GM19395 (cell line): ENCODE results near the gene MEIS3.

Experiments used
- ATAC-seq: cut with Tn5 transposase; IDR thresholded peaks from one replicate; pipeline ENCODE4 v1.9.1; 2021; ENCODE audit warnings: mild to moderate bottlenecking, moderate library complexity; ENCODE audit not compliant: unreplicated experiment

Gene MEIS3

DNA sequence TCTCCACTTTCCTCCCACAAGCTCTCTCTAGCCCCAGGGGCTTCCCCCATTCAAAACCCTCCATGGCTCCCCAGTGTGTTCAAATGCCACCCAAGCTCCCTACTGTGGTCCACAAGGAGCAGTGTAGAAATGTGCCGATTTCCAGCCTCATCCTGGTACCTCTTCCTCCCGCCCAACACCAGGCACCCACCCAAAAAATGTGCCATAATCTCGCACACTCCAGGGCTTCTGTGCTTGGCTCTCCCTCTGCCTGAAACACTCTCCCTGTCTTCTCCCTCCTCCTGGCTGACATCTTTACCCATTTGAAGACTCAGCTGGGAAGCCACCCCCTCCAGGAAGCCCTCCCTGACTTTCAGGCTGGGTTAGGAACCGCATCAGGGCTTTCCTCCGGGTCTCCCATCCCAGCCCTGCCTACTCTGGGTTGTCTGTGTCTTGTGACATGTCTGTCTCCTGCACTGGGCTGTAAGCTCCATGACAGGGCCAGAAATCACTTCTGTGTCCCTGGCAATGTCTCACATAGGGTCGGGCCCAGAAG is 16.6 kb upstream of the MEIS3 start:
- ATAC-seq = no peak

DNA sequence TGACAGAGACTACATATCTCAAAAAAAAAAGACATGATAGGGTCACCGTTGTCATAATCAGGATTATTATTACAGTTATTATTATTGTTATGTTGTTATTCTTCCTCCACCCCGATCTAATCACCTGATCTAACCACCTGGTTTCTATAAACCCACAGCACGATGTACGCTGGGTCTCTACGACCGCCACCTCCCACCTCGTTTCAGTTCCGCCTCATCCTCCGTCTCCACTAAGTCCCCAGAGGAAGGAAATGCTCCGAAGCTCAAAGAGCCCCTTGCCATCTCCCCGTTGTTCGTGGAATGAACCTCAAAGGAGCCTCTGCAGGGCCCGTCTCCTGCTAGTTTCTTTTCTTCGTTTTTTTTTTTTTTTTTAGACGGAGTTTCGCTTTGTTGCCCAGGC is 15.9 kb upstream of the MEIS3 start:
- ATAC-seq = no peak

DNA sequence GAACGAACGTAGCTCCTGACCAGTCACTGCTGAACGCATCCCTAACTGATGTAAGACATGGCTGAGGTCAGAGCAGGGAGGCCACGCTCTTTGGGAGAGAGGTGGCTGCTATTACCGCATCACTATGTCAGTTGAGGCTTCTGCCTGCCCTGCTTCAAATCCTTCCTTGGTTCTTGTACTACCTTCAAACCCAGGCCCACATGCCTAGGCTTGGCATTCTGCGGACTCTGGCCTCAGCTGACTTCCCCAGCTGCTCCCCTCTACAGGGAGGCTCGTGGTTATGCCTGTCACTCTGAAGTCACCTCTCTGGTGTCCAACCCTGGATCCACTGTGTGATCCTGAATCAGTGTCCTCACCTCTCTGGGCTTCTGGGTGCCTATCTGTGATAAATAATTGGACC is 14.8 kb upstream of the MEIS3 start:
- ATAC-seq = no peak

GRCh38 chr19:47433121-47433520 is 13.8 kb upstream of the MEIS3 start:
- no peak for ATAC-seq

DNA sequence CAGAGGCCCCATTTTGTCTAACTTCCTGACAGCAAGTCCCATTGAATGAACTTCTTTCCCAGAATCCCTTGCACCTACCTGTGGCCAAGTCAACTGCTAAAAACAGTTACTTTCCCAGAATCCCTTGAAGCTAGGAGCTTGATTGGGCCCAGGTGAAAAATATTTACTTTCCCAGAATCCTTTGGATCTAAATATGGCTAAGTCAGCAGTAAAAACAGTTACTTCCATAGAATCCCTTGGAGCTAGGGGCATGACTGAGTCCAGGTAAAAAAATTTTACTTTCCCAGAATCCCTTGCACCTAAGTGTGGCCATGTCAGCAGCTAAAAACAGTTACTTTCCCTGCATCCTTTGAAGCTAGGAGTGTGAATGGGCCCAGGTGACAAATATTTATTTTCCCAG is 13.2 kb upstream of the MEIS3 start:
- no peak for ATAC-seq

- ATAC-seq = no peak
These were observed 12.8 kb upstream of the MEIS3 start for GRCh38 chr19:47432091-47432490.

- no peak for ATAC-seq
These were observed 10.9 kb upstream of the MEIS3 start for GRCh38 chr19:47430041-47430802.

DNA sequence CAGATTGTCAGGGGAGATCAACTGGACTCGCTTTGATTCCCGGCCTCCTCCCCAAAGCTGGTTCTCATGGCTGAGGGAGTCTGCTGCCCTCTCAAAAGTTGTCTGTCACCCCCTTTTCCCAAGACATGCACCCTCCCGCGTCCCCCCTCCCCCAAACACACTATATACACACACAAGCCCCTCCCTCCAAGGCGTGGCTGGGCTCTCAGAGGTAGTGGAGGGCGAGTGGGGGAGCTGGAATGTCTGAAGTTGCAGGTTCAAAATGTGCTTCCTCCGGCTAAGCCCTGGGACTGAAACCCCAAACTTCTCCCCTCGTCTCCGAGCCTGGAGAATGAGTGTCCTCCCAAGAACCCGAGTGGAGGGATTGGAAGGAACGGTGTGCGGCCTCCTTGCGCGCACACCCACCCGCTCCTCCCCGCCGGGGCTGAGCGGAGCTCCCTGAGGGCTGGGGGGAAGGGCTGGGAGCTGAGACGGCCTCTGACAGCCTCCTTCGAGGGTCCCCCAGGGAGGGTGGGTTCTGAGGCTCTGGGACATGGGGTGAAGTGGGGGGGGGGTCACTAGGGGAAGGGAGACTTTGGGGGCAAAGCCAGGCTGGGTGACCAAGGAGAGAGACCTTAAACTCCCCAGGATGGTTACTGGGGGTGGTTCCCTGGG is 9.9 kb upstream of the MEIS3 start:
- no peak for ATAC-seq

DNA sequence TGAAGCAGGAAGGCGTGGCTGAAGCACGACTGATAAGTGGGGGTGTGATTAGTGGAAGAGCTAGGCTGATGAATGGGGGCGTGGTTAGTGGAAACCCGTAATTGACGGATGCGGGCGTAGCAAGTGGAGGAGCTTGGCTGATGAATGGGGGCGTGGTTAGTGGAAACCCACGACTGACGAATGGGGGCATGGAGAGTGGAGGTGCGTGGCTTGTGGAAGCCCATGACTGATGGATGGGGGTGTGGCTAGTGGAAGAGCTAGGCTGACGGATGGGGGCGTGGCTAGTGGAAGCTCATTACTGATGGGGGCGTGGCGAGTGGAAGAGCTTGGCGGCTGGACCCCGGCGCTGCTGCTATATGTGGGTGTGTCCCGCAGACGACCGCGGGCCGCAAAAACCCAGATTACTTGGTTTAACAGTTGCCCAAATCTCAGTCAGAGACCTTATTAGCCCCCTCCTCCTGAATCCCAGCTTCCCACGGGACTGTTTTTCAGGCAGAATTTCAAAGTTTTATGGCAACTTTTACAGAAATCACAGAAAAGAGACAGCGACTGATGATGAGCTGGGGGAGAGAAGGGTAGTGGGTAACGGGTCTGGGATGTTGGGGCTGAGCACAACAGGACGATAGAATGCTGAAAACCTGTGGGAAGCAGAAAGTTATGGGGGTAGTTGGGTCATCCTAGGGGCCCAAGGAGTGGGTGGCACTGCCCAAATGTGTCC is 9.0 kb upstream of the MEIS3 start:
- no peak for ATAC-seq

- ATAC-seq = no peak
These were observed 8.2 kb upstream of the MEIS3 start for GRCh38 chr19:47427241-47428176.

DNA sequence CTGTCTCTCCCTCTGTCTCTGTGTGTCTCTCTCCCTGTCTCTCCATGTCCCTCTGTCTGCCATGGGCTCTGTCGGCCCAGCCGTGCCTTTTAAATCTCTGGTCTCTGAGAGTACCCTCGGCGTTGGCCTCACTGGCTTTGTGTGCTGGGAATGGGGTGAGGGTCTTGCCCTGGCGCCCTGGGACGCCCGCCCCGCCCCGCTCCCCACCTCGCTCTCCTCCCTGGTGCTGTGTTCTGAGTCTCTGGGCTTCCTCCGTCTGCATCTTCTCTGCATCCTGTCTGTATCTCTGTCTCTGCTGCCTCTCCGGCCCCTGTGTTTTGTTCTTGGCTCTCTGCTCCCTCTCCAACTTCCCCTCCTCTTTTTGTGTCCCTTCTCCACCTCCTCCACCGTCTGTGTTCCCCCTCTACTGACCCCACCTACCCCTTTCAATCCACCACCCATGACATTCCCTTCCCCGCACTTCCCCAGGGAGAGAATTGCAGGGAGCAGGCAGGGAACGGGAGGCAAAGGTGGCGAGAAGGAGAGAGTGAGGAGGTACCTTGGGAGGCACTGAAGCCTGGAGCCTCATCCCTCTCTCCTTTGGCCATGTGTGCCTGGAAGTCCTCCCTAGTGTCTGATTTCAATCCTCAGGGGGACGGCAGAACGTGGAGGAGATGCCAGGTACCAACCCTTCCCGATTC is 4.0 kb upstream of the MEIS3 start:
- no peak for ATAC-seq

- no peak for ATAC-seq
These were observed 3.3 kb upstream of the MEIS3 start for GRCh38 chr19:47422417-47423163.

GRCh38 chr19:47421844-47422395 is 2.6 kb upstream of the MEIS3 start:
- no peak for ATAC-seq

- no peak for ATAC-seq
These were observed 2.0 kb upstream of the MEIS3 start for GRCh38 chr19:47421244-47421786.

- ATAC-seq = no peak
These were observed 462 bp upstream of the MEIS3 start for GRCh38 chr19:47419789-47420188.

GRCh38 chr19:47418692-47419029 is 666 bp downstream of the MEIS3 start:
- no peak for ATAC-seq

GRCh38 chr19:47417746-47418691 is 1.3 kb downstream of the MEIS3 start:
- ATAC-seq = no peak
